ENCODE results near the gene HOXD13.

Gene HOXD13

GRCh38 chr2:176067589-176068418 lies 24.7 kb upstream of the HOXD13 start:
- no peak for ATAC-seq
- no peak for TF ChIP-seq BACH2 (CRISPR knock-in tag; IDR thresholded peaks at IDR 0.05; ENCODE audit: borderline replicate concordance)
- TF ChIP-seq POU6F1 (CRISPR knock-in tag; IDR thresholded peaks at IDR 0.05; ENCODE audit: borderline replicate concordance, low read depth), result no peak
- TF ChIP-seq ZNF565 (CRISPR knock-in tag; conservative IDR thresholded peaks at IDR 0.05; ENCODE audit: low read depth), result no peak
- no peak for TF ChIP-seq CSDC2 (CRISPR knock-in tag; IDR thresholded peaks at IDR 0.05)
- TF ChIP-seq PATZ1 (CRISPR knock-in tag; IDR thresholded peaks at IDR 0.05; ENCODE audit: borderline replicate concordance), result no peak
- TF ChIP-seq ZNF70 (CRISPR knock-in tag; IDR thresholded peaks at IDR 0.05), result no peak
- no peak for TF ChIP-seq ZFP3 (CRISPR knock-in tag; IDR thresholded peaks at IDR 0.05)
- TF ChIP-seq PPARA (CRISPR knock-in tag; IDR thresholded peaks at IDR 0.05; ENCODE audit: borderline replicate concordance), result no peak
- no peak for TF ChIP-seq SNAI2 (CRISPR knock-in tag; IDR thresholded peaks at IDR 0.05)
- TF ChIP-seq ISL1 (CRISPR knock-in tag; IDR thresholded peaks at IDR 0.05), result no peak
- TF ChIP-seq OSR1 (CRISPR knock-in tag; IDR thresholded peaks at IDR 0.05), result no peak
- TF ChIP-seq GLIS3 (CRISPR knock-in tag; IDR thresholded peaks at IDR 0.05), result no peak
- TF ChIP-seq TSHZ2 (CRISPR knock-in tag; IDR thresholded peaks at IDR 0.05), result no peak
- TF ChIP-seq TOX (CRISPR knock-in tag; IDR thresholded peaks at IDR 0.05; ENCODE audit: borderline replicate concordance), result no peak
- TF ChIP-seq ZNF8 (CRISPR knock-in tag; IDR thresholded peaks at IDR 0.05), result no peak
- no peak for TF ChIP-seq CSRNP3 (CRISPR knock-in tag; IDR thresholded peaks at IDR 0.05)

GRCh38 chr2:176068419-176068832 lies 24.1 kb upstream of the HOXD13 start:
- TF ChIP-seq ZC3H10 (CRISPR knock-in tag; IDR thresholded peaks at IDR 0.05), result no peak
- TF ChIP-seq POU6F1 (CRISPR knock-in tag; IDR thresholded peaks at IDR 0.05; ENCODE audit: borderline replicate concordance, low read depth), result no peak
- TF ChIP-seq PPARA (CRISPR knock-in tag; IDR thresholded peaks at IDR 0.05; ENCODE audit: borderline replicate concordance), result no peak
- TF ChIP-seq TCF4 (CRISPR knock-in tag; IDR thresholded peaks at IDR 0.05; ENCODE audit: borderline replicate concordance), result no peak
- TF ChIP-seq ZNF70 (CRISPR knock-in tag; IDR thresholded peaks at IDR 0.05), result no peak
- no peak for TF ChIP-seq ZNF8 (CRISPR knock-in tag; IDR thresholded peaks at IDR 0.05)
- TF ChIP-seq PATZ1 (CRISPR knock-in tag; IDR thresholded peaks at IDR 0.05; ENCODE audit: borderline replicate concordance), result no peak
- TF ChIP-seq ZFP30 (CRISPR knock-in tag; IDR thresholded peaks at IDR 0.05), result no peak
- no peak for TF ChIP-seq CSRNP3 (CRISPR knock-in tag; IDR thresholded peaks at IDR 0.05)
- TF ChIP-seq GLIS3 (CRISPR knock-in tag; IDR thresholded peaks at IDR 0.05), result no peak
- no peak for TF ChIP-seq BACH2 (CRISPR knock-in tag; IDR thresholded peaks at IDR 0.05; ENCODE audit: borderline replicate concordance)
- no peak for TF ChIP-seq ESRRG (CRISPR knock-in tag; IDR thresholded peaks at IDR 0.05)
- no peak for TF ChIP-seq OSR1 (CRISPR knock-in tag; IDR thresholded peaks at IDR 0.05)
- no peak for TF ChIP-seq ISL1 (CRISPR knock-in tag; IDR thresholded peaks at IDR 0.05)
- ATAC-seq, result no peak
